HepG2 (cell line): ENCODE data around the gene KLB. TPM values are rescaled to one million over a fixed set of nuclear protein-coding genes. Genes with fewer than 3 reads are reported as not detected.

ENCODE experiments used
- CENPT ChIP-seq: sonication (generic); formaldehyde crosslinking; IDR thresholded peaks from 2 replicates; pipeline ENCODE4 v1.8.0; 2022; ENCODE audit warnings: low read depth, mild to moderate bottlenecking, moderate library complexity, missing genetic modification reagents
- GATAD1 ChIP-seq: IDR thresholded peaks from 2 replicates; pipeline ENCODE4 v1.6.1; 2016; ENCODE audit warnings: missing genetic modification reagents, missing compliant biosample characterization
- KDM3A ChIP-seq: IDR thresholded peaks from 2 replicates; pipeline ENCODE4 v1.6.1; 2018; ENCODE audit warnings: low read depth, missing compliant biosample characterization
- MATR3 ChIP-seq: sonication (generic); formaldehyde crosslinking; IDR thresholded peaks from 2 replicates; pipeline ENCODE4 v1.4.0; 2020; ENCODE audit warnings: missing genetic modification reagents
- MXD4 ChIP-seq: IDR thresholded peaks from 2 replicates; pipeline ENCODE4 v1.6.1; 2016; ENCODE audit warnings: mild to moderate bottlenecking, missing biosample characterization, missing genetic modification reagents
- NBN ChIP-seq: fragments of 450-650 bp; conservative IDR thresholded peaks from 2 replicates; pipeline ENCODE4 v1.6.1; 2017
- PAWR ChIP-seq: sonication (generic); formaldehyde crosslinking; IDR thresholded peaks from 2 replicates; pipeline ENCODE4 v1.4.0; 2020; ENCODE audit warnings: missing genetic modification reagents, mild to moderate bottlenecking, borderline replicate concordance
- PHF21A ChIP-seq: sonication (generic); formaldehyde crosslinking; IDR thresholded peaks from 2 replicates; pipeline ENCODE4 v1.5.0; 2020; ENCODE audit warnings: mild to moderate bottlenecking, missing genetic modification reagents
- PRMT3 ChIP-seq: sonication (generic); formaldehyde crosslinking; IDR thresholded peaks from 2 replicates; pipeline ENCODE4 v1.8.1; 2022; ENCODE audit warnings: low read depth, mild to moderate bottlenecking, moderate library complexity, missing genetic modification reagents, borderline replicate concordance
- SIN3B ChIP-seq: fragments of 150-350 bp; IDR thresholded peaks from 2 replicates; pipeline ENCODE4 v1.6.1; 2014; ENCODE audit warnings: low read length
- SP4 ChIP-seq: sonication (generic); formaldehyde crosslinking; IDR thresholded peaks from 2 replicates; pipeline ENCODE4 v1.8.1; 2023; ENCODE audit warnings: mild to moderate bottlenecking, missing genetic modification reagents
- TP53 ChIP-seq: sonication (generic); formaldehyde crosslinking; conservative IDR thresholded peaks from 2 replicates; pipeline ENCODE4 v1.4.0; 2020; ENCODE audit warnings: missing genetic modification reagents
- ZBTB3 ChIP-seq: sonication (generic); formaldehyde crosslinking; IDR thresholded peaks from 2 replicates; pipeline ENCODE4 v1.4.0; 2020; ENCODE audit warnings: low read depth, mild to moderate bottlenecking, moderate library complexity, missing genetic modification reagents, borderline replicate concordance
- ZFY ChIP-seq: sonication (generic); formaldehyde crosslinking; IDR thresholded peaks from 2 replicates; pipeline ENCODE4 v1.4.0; 2020; ENCODE audit warnings: missing genetic modification reagents
- ZMAT3 ChIP-seq: sonication (generic); formaldehyde crosslinking; conservative IDR thresholded peaks from 2 replicates; pipeline ENCODE4 v1.7.0; 2021; ENCODE audit warnings: missing genetic modification reagents
- ZNF12 ChIP-seq: sonication (generic); formaldehyde crosslinking; IDR thresholded peaks from 2 replicates; pipeline ENCODE4 v1.5.0; 2020; ENCODE audit warnings: missing genetic modification reagents
- ZNF143 ChIP-seq: sonication (generic); formaldehyde crosslinking; IDR thresholded peaks from 2 replicates; pipeline ENCODE4 v1.4.0; 2020; ENCODE audit warnings: missing genetic modification reagents
- ZNF510 ChIP-seq: sonication (generic); formaldehyde crosslinking; IDR thresholded peaks from 2 replicates; pipeline ENCODE4 v1.4.0; 2020; ENCODE audit warnings: low read depth, mild to moderate bottlenecking, missing genetic modification reagents
- ZNF564 ChIP-seq: sonication (generic); formaldehyde crosslinking; IDR thresholded peaks from 2 replicates; pipeline ENCODE4 v1.8.1; 2023; ENCODE audit warnings: mild to moderate bottlenecking, missing genetic modification reagents
- ZNF605 ChIP-seq: sonication (generic); formaldehyde crosslinking; IDR thresholded peaks from 2 replicates; pipeline ENCODE4 v1.8.0; 2022; ENCODE audit warnings: mild to moderate bottlenecking, missing genetic modification reagents
- ZNF619 ChIP-seq: sonication (generic); formaldehyde crosslinking; IDR thresholded peaks from 2 replicates; pipeline ENCODE4 v1.4.0; 2020; ENCODE audit warnings: mild to moderate bottlenecking, missing genetic modification reagents
- ZNF652 ChIP-seq: IDR thresholded peaks from 2 replicates; pipeline ENCODE4 v1.6.1; 2016; ENCODE audit warnings: low read depth, borderline replicate concordance
- ZNF720 ChIP-seq: sonication (generic); formaldehyde crosslinking; IDR thresholded peaks from 2 replicates; pipeline ENCODE4 v1.4.0; 2020; ENCODE audit warnings: missing genetic modification reagents
- ZNF775 ChIP-seq: sonication (generic); formaldehyde crosslinking; IDR thresholded peaks from 2 replicates; pipeline ENCODE4 v1.4.0; 2020; ENCODE audit warnings: missing genetic modification reagents, mild to moderate bottlenecking, moderate library complexity, borderline replicate concordance
- ZNF879 ChIP-seq: sonication (generic); formaldehyde crosslinking; IDR thresholded peaks from 2 replicates; pipeline ENCODE4 v1.8.1; 2023; ENCODE audit warnings: missing genetic modification reagents
- polyA plus RNA-seq, 8 experiments: library from polyadenylated mRNA; depleted of rRNA in 3 of 8; stranded (reverse) in 7 of 8; unstranded in 1 of 8; fragments of >200 nt; fragmentation: Illumina TruSeq in 4 of 8; extraction: Trizol in 4 of 8; gene quantifications; 2 replicates each; pipeline versions ENCODE4 v1.2.1 to v1.2.3, GENCODE V29; 2011 to 2016; ENCODE audit warnings: low read depth in 4 of 8, missing spikeins in 1 of 8, mixed read lengths in 1 of 8; ENCODE audit not compliant: insufficient read depth in 1 of 8
- total RNA-seq, 5 experiments: library from RNA; depleted of rRNA; stranded (reverse); fragments of >200 nt; fragmentation: Illumina TruSeq; extraction: Trizol; gene quantifications; 2 replicates each; pipeline ENCODE4 v1.2.3, GENCODE V29; 2016; ENCODE audit warnings: low read depth in 1 of 5
- TF ChIP-seq, protein P1 (sequence below): sonication (generic); formaldehyde crosslinking; IDR thresholded peaks from 2 replicates; pipeline ENCODE4 v1.4.0; 2020; ENCODE audit warnings: missing genetic modification reagents, borderline replicate concordance
- TF ChIP-seq, protein P2 (sequence below): sonication (generic); formaldehyde crosslinking; IDR thresholded peaks from 2 replicates; pipeline ENCODE4 v1.8.1; 2023; ENCODE audit warnings: mild to moderate bottlenecking, inconsistent platforms, moderate library complexity, missing genetic modification reagents, borderline replicate concordance

Gene KLB
- total and polyA plus RNA-seq, 2 of the 13 experiments (the other 11 are each of a cell fraction or from before 2014, with no cell fraction given): 25.3 to 82.0 TPM

DNA sequence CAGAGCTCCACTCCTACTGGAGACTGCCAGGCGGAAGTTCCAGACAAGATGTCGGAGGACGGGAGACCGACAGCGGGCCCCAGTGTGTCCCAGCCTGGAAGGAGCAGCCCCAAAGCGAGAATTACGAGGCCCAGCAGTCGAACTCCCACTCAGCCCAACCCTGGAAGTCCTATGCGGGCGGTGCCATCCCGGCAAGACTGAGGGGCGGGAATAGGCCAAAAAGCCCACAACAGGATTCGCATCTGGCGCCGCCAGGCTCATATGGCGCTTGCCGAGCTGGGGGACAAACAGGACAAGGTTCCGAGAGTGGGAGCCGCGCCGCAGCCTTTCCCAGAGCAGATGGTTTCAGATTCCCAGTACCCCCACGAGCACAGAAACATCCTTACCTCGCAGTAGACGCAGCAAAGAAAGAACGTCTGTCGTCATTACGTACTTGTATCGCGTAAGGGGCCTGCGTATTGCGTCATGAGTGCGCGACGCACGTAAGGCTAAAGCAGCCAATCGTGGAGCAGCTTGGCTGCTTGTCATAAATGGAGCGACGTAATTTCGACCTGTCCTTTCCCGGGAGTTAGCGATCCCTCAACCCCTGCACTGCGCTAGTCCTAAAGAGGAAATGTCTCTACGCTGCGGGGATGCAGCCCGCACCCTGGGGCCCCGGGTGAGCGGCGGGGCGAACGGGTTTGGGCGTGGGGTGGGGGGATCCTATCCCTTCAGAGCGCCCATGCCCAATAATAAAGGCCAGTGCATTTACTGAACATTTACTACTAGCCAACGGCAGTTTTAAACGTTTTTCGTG is 52.0 kb downstream of the KLB start, which contains the start of the genes LIAS and RPL9 (continued):
- TF ChIP-seq ZFY (peak; percentile 96), ZNF652 (CRISPR knock-in tag) (0 out of 2 replicates have a peak, but pooled peaks have one; percentile 14), KDM3A (CRISPR knock-in tag) (no peak; the same call in 1 of the 2 replicates), PRMT3 (CRISPR knock-in tag) (no peak), PAWR (CRISPR knock-in tag) (no peak), ZNF879 (CRISPR knock-in tag) (0 out of 2 replicates have a peak, but pooled peaks have one; percentile 61), SIN3B (peak; percentile 89; the same call in 1 of the 2 replicates), ZNF12 (CRISPR knock-in tag) (no peak; the same call in 1 of the 2 replicates), ZNF143 (CRISPR knock-in tag) (no peak; the same call in 1 of the 2 replicates), GATAD1 (CRISPR knock-in tag) (peak; percentile 98), ZNF564 (CRISPR knock-in tag) (no peak), NBN (no peak), TP53 (CRISPR knock-in tag) (no peak), ZNF605 (CRISPR knock-in tag) (peak; percentile 82; the same call in 1 of the 2 replicates), ZMAT3 (peak; percentile 58; the same call in 1 of the 2 replicates), ZNF775 (CRISPR knock-in tag) (0 out of 2 replicates have a peak, but pooled peaks have one; percentile 54), PHF21A (CRISPR knock-in tag) (peak; percentile 51; the same call in 1 of the 2 replicates), CENPT (CRISPR knock-in tag) (no peak; the same call in 1 of the 2 replicates), ZNF510 (CRISPR knock-in tag) (peak; percentile 83), MXD4 (CRISPR knock-in tag) (peak; percentile 83), MATR3 (CRISPR knock-in tag) (no peak), ZNF720 (CRISPR knock-in tag) (no peak), SP4 (CRISPR knock-in tag) (peak; percentile 73; the same call in 1 of the 2 replicates), ZBTB3 (0 out of 2 replicates have a peak, but pooled peaks have one; percentile 74), ZNF619 (no peak; the same call in 1 of the 2 replicates)
- TF ChIP-seq, protein P1, sequence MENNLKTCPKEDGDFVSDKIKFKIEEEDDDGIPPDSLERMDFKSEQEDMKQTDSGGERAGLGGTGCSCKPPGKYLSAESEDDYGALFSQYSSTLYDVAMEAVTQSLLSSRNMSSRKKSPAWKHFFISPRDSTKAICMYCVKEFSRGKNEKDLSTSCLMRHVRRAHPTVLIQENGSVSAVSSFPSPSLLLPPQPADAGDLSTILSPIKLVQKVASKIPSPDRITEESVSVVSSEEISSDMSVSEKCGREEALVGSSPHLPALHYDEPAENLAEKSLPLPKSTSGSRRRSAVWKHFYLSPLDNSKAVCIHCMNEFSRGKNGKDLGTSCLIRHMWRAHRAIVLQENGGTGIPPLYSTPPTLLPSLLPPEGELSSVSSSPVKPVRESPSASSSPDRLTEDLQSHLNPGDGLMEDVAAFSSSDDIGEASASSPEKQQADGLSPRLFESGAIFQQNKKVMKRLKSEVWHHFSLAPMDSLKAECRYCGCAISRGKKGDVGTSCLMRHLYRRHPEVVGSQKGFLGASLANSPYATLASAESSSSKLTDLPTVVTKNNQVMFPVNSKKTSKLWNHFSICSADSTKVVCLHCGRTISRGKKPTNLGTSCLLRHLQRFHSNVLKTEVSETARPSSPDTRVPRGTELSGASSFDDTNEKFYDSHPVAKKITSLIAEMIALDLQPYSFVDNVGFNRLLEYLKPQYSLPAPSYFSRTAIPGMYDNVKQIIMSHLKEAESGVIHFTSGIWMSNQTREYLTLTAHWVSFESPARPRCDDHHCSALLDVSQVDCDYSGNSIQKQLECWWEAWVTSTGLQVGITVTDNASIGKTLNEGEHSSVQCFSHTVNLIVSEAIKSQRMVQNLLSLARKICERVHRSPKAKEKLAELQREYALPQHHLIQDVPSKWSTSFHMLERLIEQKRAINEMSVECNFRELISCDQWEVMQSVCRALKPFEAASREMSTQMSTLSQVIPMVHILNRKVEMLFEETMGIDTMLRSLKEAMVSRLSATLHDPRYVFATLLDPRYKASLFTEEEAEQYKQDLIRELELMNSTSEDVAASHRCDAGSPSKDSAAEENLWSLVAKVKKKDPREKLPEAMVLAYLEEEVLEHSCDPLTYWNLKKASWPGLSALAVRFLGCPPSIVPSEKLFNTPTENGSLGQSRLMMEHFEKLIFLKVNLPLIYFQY: no peak
- TF ChIP-seq, protein P2, sequence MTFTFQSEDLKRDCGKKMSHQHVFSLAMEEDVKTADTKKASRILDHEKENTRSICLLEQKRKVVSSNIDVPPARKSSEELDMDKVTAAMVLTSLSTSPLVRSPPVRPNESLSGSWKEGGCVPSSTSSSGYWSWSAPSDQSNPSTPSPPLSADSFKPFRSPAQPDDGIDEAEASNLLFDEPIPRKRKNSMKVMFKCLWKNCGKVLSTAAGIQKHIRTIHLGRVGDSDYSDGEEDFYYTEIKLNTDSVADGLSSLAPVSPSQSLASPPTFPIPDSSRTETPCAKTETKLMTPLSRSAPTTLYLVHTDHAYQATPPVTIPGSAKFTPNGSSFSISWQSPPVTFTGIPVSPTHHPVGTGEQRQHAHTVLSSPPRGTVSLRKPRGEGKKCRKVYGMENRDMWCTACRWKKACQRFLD (CRISPR knock-in tag): peak; percentile 80; the same call in 1 of the 2 replicates
